CD4-positive, alpha-beta T cell (primary cell): ENCODE measurements around the gene CHCT1. TPM values are rescaled to one million over a fixed set of nuclear protein-coding genes. Genes with fewer than 3 reads are reported as not detected.
A peak's percentile ranks its signal among the peaks of the same experiment; 100 is the strongest.

ENCODE experiments used
- ATAC-seq: fragments of 200-7000 bp; cut with Tn5 transposase; one replicate; pipeline ENCODE4 v1.10.0; 2022; ENCODE audit warnings: mild to moderate bottlenecking; ENCODE audit not compliant: poor library complexity
- CTCF ChIA-PET: fragments of 350-600 bp; sonication (Branson Sonifier 250); formaldehyde crosslinking; loops from one replicate; lab custom pipeline; 2021; ENCODE audit warnings: antibody characterized with exemption, inconsistent platforms; lab: Charles Lee
- POLR2A ChIA-PET: fragments of 350-600 bp; sonication (Branson Sonifier 250); formaldehyde crosslinking; loops from one replicate; lab custom pipeline; 2021; ENCODE audit warnings: antibody characterized with exemption, inconsistent platforms; lab: Charles Lee
- DNase-seq, 14 experiments: peaks; one replicate each; pipeline ENCODE4 v3.0.0-alpha.2; 2013 to 2020; ENCODE audit warnings: mixed read lengths in 2 of 14
- H3K27ac ChIP-seq, 2 donors: one replicate each; pipeline versions ENCODE4 v1.5.1 to v1.7.0; 2013; ENCODE audit warnings: low read length in 2 of 2, low read depth in 1 of 2, mild to moderate bottlenecking in 1 of 2
- H3K27me3 ChIP-seq, 2 experiments: 1 replicate in 1 of 2; 2 replicates in 1 of 2; pipeline versions ENCODE4 v1.6.1 to v1.7.0; 2013; ENCODE audit warnings: low read length in 2 of 2, control low read depth in 1 of 2, mild to moderate bottlenecking in 1 of 2, moderate library complexity in 1 of 2; ENCODE audit not compliant: insufficient read depth in 2 of 2, control insufficient read depth in 1 of 2
- H3K36me3 ChIP-seq: one replicate; pipeline ENCODE4 v1.6.1; 2013; ENCODE audit warnings: low read length, control low read depth; ENCODE audit not compliant: insufficient read depth
- H3K4me1 ChIP-seq: one replicate; pipeline ENCODE4 v1.6.1; 2013; ENCODE audit warnings: low read length, control low read depth; ENCODE audit not compliant: insufficient read depth
- H3K4me3 ChIP-seq: one replicate; pipeline ENCODE4 v1.5.1; 2013; ENCODE audit warnings: mild to moderate bottlenecking, low read length, moderate library complexity
- H3K9me3 ChIP-seq, 2 experiments: 1 replicate in 1 of 2; 2 replicates in 1 of 2; pipeline versions ENCODE4 v1.6.1 to v1.7.0; 2013; ENCODE audit warnings: low read length in 2 of 2, mild to moderate bottlenecking in 2 of 2, control low read depth in 1 of 2, moderate library complexity in 1 of 2; ENCODE audit not compliant: control insufficient read depth in 1 of 2, insufficient read depth in 1 of 2
- H3K27ac Mint-ChIP-seq: one replicate; pipeline ENCODE4 v1.8.0; 2020; ENCODE audit warnings: mixed read lengths
- H3K27me3 Mint-ChIP-seq: one replicate; pipeline ENCODE4 v1.8.0; 2021; ENCODE audit warnings: mixed read lengths
- H3K36me3 Mint-ChIP-seq: one replicate; pipeline ENCODE4 v1.8.0; 2021; ENCODE audit warnings: low read depth, mixed read lengths
- H3K4me1 Mint-ChIP-seq: one replicate; pipeline ENCODE4 v1.8.0; 2021; ENCODE audit warnings: low read depth, mixed read lengths
- H3K4me3 Mint-ChIP-seq: one replicate; pipeline ENCODE4 v1.8.0; 2020; ENCODE audit warnings: mild to moderate bottlenecking, mixed read lengths
- H3K9me3 Mint-ChIP-seq: one replicate; pipeline ENCODE4 v1.8.0; 2020; ENCODE audit warnings: mixed read lengths
- intact Hi-C, 2 experiments: fragments of 100-400 bp; cut with DNase I in 1 of 2; cut with micrococcal nuclease in 1 of 2; formaldehyde crosslinking; loops; one replicate each; pipeline versions ENCODE4 v1.15.1 to v1.9.0; 2023 to 2025; cut with DNase I, micrococcal nuclease
- total RNA-seq, 174 experiments: library from RNA in 2 of 174; stranded (reverse) in 2 of 174; gene quantifications; one replicate each; pipeline ENCODE4 v1.2.3 and lab custom pipeline; 2021 to 2026
- TF ChIP-seq, protein P1 (sequence below): fragments of 200-600 bp; IDR thresholded peaks from one replicate; pipeline ENCODE4 v1.8.0; 2022; ENCODE audit warnings: antibody characterized with exemption, mild to moderate bottlenecking

CHCT1 gene
- total RNA-seq, 2 experiments from 2014 or later: not detected

DNA sequence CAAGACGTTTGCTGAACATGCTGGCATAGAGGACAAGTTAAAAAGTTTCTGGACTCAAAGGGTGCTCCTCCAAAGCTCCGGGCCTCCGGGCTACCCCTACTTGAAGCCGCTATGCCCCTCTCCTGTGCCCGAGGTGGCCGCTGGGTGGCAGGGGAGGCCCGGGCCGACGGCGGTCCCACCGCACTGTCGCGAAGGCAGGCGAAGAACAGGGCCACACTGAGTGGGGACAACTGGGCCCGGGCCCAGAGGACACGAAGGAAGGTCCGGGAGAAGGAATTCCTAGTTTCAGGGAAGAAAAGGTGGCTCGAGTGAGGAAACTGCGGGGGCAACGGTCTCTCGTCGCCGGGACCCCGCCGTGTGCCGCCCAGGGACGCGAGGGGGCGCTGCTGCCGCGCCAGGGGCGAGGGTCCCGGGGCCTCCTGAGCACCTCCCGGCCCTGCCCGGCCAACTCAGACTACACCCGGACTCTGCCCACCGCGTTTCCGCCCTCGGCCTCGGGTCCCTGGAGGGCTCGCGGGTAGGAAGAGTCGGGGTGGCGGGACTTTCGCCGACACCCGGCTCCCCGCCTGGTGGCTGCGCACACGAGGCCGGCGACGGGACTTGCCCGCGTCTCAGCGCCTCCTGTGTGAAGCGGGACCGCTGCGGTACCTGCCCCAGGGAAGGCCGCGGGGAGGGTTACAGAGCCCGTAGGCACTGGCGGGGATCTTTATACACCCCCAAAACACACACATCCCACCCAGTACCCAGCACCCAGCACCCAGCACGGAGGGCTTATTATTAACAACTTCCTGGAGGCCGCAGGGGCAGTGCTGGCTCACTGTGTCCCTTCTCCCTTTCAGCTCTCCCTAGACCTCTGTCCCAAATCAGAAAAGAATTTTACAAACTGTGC, 772 bp upstream of the CHCT1 start:
- ChIA-PET POLR2A (interaction anchor here (0.6 kb wide), 2 partner anchors 29 to 217 kb away, joined by 3 to 5 read pairs; partner anchors contain the start of gene USP32), CTCF (interaction anchor here (0.5 to 1.0 kb wide), 14 partner anchors 10 to 1130 kb away, joined by 3 to 9 read pairs (median 3); partner anchors contain the start of genes BCAS3 and USP32)
- no peak overlapping the region for H3K27ac ChIP-seq
- no peaks in the 10 kb centered on the region for H3K36me3 ChIP-seq
- intact Hi-C loops: loop anchor here (1.0 to 2.0 kb wide), 5 partner anchors 15 to 217 kb away; no protein-coding TSS in a partner anchor
- ATAC-seq: peak; percentile 95
- DNase-seq: peak; percentile 55 to 85 (median 65)
- peak overlapping the region; percentile 52 for H3K4me3 ChIP-seq
- H3K27me3 ChIP-seq: no peaks in the 10 kb centered on the region
- H3K4me3 Mint-ChIP-seq: peak overlapping the region; percentile 84
- peak overlapping the region; percentile 24 for H3K27ac Mint-ChIP-seq
- no peaks in the 10 kb centered on the region for H3K9me3 ChIP-seq
- no peaks in the 10 kb centered on the region for H3K27me3 Mint-ChIP-seq
- peaks cover 13% of the 10 kb centered on the region for H3K4me1 ChIP-seq
- no peaks in the 10 kb centered on the region for H3K36me3 Mint-ChIP-seq
- TF ChIP-seq, protein P1, sequence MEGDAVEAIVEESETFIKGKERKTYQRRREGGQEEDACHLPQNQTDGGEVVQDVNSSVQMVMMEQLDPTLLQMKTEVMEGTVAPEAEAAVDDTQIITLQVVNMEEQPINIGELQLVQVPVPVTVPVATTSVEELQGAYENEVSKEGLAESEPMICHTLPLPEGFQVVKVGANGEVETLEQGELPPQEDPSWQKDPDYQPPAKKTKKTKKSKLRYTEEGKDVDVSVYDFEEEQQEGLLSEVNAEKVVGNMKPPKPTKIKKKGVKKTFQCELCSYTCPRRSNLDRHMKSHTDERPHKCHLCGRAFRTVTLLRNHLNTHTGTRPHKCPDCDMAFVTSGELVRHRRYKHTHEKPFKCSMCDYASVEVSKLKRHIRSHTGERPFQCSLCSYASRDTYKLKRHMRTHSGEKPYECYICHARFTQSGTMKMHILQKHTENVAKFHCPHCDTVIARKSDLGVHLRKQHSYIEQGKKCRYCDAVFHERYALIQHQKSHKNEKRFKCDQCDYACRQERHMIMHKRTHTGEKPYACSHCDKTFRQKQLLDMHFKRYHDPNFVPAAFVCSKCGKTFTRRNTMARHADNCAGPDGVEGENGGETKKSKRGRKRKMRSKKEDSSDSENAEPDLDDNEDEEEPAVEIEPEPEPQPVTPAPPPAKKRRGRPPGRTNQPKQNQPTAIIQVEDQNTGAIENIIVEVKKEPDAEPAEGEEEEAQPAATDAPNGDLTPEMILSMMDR: peak; percentile 100
- no peaks in the 10 kb centered on the region for H3K9me3 Mint-ChIP-seq
- H3K4me1 Mint-ChIP-seq: peaks cover 5% of the 10 kb centered on the region

DNA sequence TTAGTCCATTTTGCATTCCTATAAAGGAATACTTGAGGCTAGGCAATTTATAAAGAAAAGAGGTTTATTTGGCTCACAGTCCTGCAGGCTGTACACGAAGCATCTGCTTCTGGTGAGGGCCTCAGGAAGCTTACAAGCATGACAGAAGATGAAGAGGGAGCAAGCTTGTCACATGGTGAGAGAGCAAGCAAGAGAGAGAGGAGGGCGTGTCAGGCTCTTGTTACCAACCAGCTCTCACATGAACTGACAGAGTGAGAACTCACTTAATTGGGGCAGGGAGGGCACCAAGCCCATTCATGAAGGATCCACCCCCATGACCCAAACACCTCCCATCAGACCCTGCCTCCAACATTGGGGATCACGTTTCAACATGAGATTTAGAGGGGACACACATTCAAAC, 1.6 kb downstream of the CHCT1 start:
- DNase-seq: no peak
- Histone ChIP-seq H3K27me3 (no peaks in the 10 kb centered on the region), H3K27ac (no peak overlapping the region), H3K9me3 (no peaks in the 10 kb centered on the region), H3K4me3 (no peak overlapping the region), H3K4me1 (peaks cover 13% of the 10 kb centered on the region), H3K36me3 (no peaks in the 10 kb centered on the region)
- Mint-ChIP-seq H3K27ac (no peak overlapping the region), H3K36me3 (no peaks in the 10 kb centered on the region), H3K9me3 (no peaks in the 10 kb centered on the region), H3K4me3 (no peak overlapping the region), H3K4me1 (peaks cover 5% of the 10 kb centered on the region), H3K27me3 (no peaks in the 10 kb centered on the region)
- CTCF ChIA-PET: no interaction called here
- POLR2A ChIA-PET: interaction anchor here (1.5 kb wide), 1 partner anchor 32 kb away, joined by 4 read pairs; the partner anchor contains the start of gene USP32
- intact Hi-C loops: no loop called here
- TF ChIP-seq, protein P1: no peak
- ATAC-seq: no peak

DNA sequence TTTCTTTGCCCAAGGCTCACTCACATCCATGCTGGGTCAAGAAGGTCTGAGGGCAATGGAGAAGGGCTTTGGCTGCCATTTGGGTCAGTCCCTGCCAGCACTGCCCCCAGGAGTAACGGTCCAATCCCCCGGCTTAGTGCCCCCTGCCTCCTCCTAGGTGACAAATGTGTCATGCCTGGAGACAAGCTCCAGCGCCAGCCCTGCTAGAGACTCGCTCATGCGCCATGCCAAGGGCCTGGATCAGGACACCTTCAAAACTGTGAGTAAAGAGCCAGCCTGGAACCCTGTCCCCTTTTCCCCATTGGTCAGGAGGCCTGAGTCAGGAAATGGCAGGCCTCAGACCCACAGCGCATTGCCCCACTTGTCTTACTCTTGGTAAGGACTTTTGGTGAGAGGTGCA, 3.3 kb downstream of the CHCT1 start:
- TF ChIP-seq, protein P1: no peak
- no peaks in the 10 kb centered on the region for H3K36me3 ChIP-seq
- peaks cover 5% of the 10 kb centered on the region for H3K4me1 Mint-ChIP-seq
- ATAC-seq (no peak), DNase-seq (no peak)
- H3K4me3 Mint-ChIP-seq: no peak overlapping the region
- no peaks in the 10 kb centered on the region for H3K36me3 Mint-ChIP-seq
- H3K27me3 Mint-ChIP-seq: no peaks in the 10 kb centered on the region
- H3K4me3 ChIP-seq: no peak overlapping the region
- intact Hi-C loops: no loop called here
- H3K9me3 Mint-ChIP-seq: no peaks in the 10 kb centered on the region
- no peaks in the 10 kb centered on the region for H3K9me3 ChIP-seq
- ChIA-PET POLR2A (no interaction called here), CTCF (no interaction called here)
- no peaks in the 10 kb centered on the region for H3K27me3 ChIP-seq
- H3K4me1 ChIP-seq: peaks cover 13% of the 10 kb centered on the region
- H3K27ac Mint-ChIP-seq: no peak overlapping the region
- no peak overlapping the region for H3K27ac ChIP-seq
